HepG2 (cell line): ENCODE data around the gene CCDC57. TPM values are rescaled to one million over a fixed set of nuclear protein-coding genes. Genes with fewer than 3 reads are reported as not detected.

ENCODE experiments used
- ARID4A ChIP-seq: sonication (generic); formaldehyde crosslinking; IDR thresholded peaks from 2 replicates; pipeline ENCODE4 v1.5.0; 2020; ENCODE audit warnings: mild to moderate bottlenecking, missing genetic modification reagents, borderline replicate concordance
- DMAP1 ChIP-seq: IDR thresholded peaks from 2 replicates; pipeline ENCODE4 v1.6.1; 2016
- ELF1 ChIP-seq: sonication (generic); formaldehyde crosslinking; IDR thresholded peaks from 2 replicates; pipeline ENCODE4 v1.4.0; 2020; ENCODE audit warnings: missing genetic modification reagents
- HDAC1 ChIP-seq: sonication (generic); formaldehyde crosslinking; IDR thresholded peaks from 2 replicates; pipeline ENCODE4 v1.5.1; 2020; ENCODE audit warnings: mild to moderate bottlenecking, missing genetic modification reagents
- HNF1B ChIP-seq: sonication (generic); formaldehyde crosslinking; IDR thresholded peaks from 2 replicates; pipeline ENCODE4 v1.5.1; 2020; ENCODE audit warnings: mild to moderate bottlenecking, moderate library complexity, missing genetic modification reagents
- IKZF1 ChIP-seq: fragments of 450-650 bp; IDR thresholded peaks from 2 replicates; pipeline ENCODE4 v1.7.1; 2016
- MAFG ChIP-seq: sonication (generic); formaldehyde crosslinking; IDR thresholded peaks from 2 replicates; pipeline ENCODE4 v1.5.1; 2020; ENCODE audit warnings: mild to moderate bottlenecking, missing genetic modification reagents
- MED1 ChIP-seq: sonication (generic); formaldehyde crosslinking; IDR thresholded peaks from 2 replicates; pipeline ENCODE4 v1.4.0; 2020; ENCODE audit warnings: missing genetic modification reagents
- MIER3 ChIP-seq: IDR thresholded peaks from 2 replicates; pipeline ENCODE4 v1.6.1; 2016; ENCODE audit warnings: missing compliant biosample characterization, borderline replicate concordance
- MTA3 ChIP-seq: sonication (generic); formaldehyde crosslinking; IDR thresholded peaks from 2 replicates; pipeline ENCODE4 v1.4.0; 2020; ENCODE audit warnings: missing genetic modification reagents
- PRDM10 ChIP-seq: sonication (generic); formaldehyde crosslinking; IDR thresholded peaks from 2 replicates; pipeline ENCODE4 v1.4.0; 2020; ENCODE audit warnings: low read depth, missing genetic modification reagents
- RBFOX2 ChIP-seq: fragments of 200-400 bp; formaldehyde crosslinking; IDR thresholded peaks from 2 replicates; pipeline ENCODE4 v1.6.1; 2017; ENCODE audit warnings: low read depth, mild to moderate bottlenecking, low read length
- SALL2 ChIP-seq: sonication (generic); formaldehyde crosslinking; IDR thresholded peaks from 2 replicates; pipeline ENCODE4 v1.8.1; 2023; ENCODE audit warnings: mild to moderate bottlenecking, missing genetic modification reagents, inconsistent platforms
- THYN1 ChIP-seq: sonication (generic); formaldehyde crosslinking; IDR thresholded peaks from 2 replicates; pipeline ENCODE4 v1.8.1; 2023; ENCODE audit warnings: low read depth, mild to moderate bottlenecking, moderate library complexity, missing genetic modification reagents, borderline replicate concordance
- ZBTB21 ChIP-seq: sonication (generic); formaldehyde crosslinking; IDR thresholded peaks from 2 replicates; pipeline ENCODE4 v1.4.0; 2020; ENCODE audit warnings: missing genetic modification reagents
- ZMYM4 ChIP-seq: sonication (generic); formaldehyde crosslinking; IDR thresholded peaks from 2 replicates; pipeline ENCODE4 v1.8.1; 2023; ENCODE audit warnings: mild to moderate bottlenecking, missing genetic modification reagents
- ZNF230 ChIP-seq: sonication (generic); formaldehyde crosslinking; IDR thresholded peaks from 2 replicates; pipeline ENCODE4 v1.4.0; 2020; ENCODE audit warnings: mild to moderate bottlenecking, missing genetic modification reagents
- ZNF326 ChIP-seq: sonication (generic); formaldehyde crosslinking; IDR thresholded peaks from 2 replicates; pipeline ENCODE4 v1.4.0; 2020; ENCODE audit warnings: missing genetic modification reagents, borderline replicate concordance
- ZNF441 ChIP-seq: sonication (generic); formaldehyde crosslinking; IDR thresholded peaks from 2 replicates; pipeline ENCODE4 v1.7.0; 2021; ENCODE audit warnings: missing genetic modification reagents, borderline replicate concordance
- polyA plus RNA-seq, 8 experiments: library from polyadenylated mRNA; depleted of rRNA in 3 of 8; stranded (reverse) in 7 of 8; unstranded in 1 of 8; fragments of >200 nt; fragmentation: Illumina TruSeq in 4 of 8; extraction: Trizol in 4 of 8; gene quantifications; 2 replicates each; pipeline versions ENCODE4 v1.2.1 to v1.2.3, GENCODE V29; 2011 to 2016; ENCODE audit warnings: low read depth in 4 of 8, missing spikeins in 1 of 8, mixed read lengths in 1 of 8; ENCODE audit not compliant: insufficient read depth in 1 of 8
- total RNA-seq, 5 experiments: library from RNA; depleted of rRNA; stranded (reverse); fragments of >200 nt; fragmentation: Illumina TruSeq; extraction: Trizol; gene quantifications; 2 replicates each; pipeline ENCODE4 v1.2.3, GENCODE V29; 2016; ENCODE audit warnings: low read depth in 1 of 5

CCDC57 gene
- total and polyA plus RNA-seq, 2 of the 13 experiments (the other 11 are each of a cell fraction or from before 2014, with no cell fraction given), result 59.3 to 59.9 TPM

- peak; percentile 56; the same call in 1 of the 2 replicates for TF ChIP-seq PRDM10 (CRISPR knock-in tag)
- no peak for TF ChIP-seq MTA3
- TF ChIP-seq HNF1B (CRISPR knock-in tag), result peak; percentile 88
- peak; percentile 59; the same call in 1 of the 2 replicates for TF ChIP-seq ZBTB21 (CRISPR knock-in tag)
- peak; percentile 57 for TF ChIP-seq DMAP1 (CRISPR knock-in tag)
- TF ChIP-seq THYN1, result no peak
- peak; percentile 63; the same call in 1 of the 2 replicates for TF ChIP-seq HDAC1 (CRISPR knock-in tag)
- TF ChIP-seq ELF1, result peak; percentile 99
- TF ChIP-seq IKZF1, result no peak
- TF ChIP-seq SALL2 (CRISPR knock-in tag), result peak; percentile 45; the same call in 1 of the 2 replicates
- peak; percentile 76 for TF ChIP-seq MED1 (CRISPR knock-in tag)
- TF ChIP-seq ZMYM4 (CRISPR knock-in tag), result no peak
- peak; percentile 23; the same call in 1 of the 2 replicates for TF ChIP-seq RBFOX2
- no peak for TF ChIP-seq ZNF326 (CRISPR knock-in tag)
- TF ChIP-seq ZNF230, result no peak
- peak; percentile 83 for TF ChIP-seq ARID4A (CRISPR knock-in tag)
- TF ChIP-seq ZNF441 (CRISPR knock-in tag), result peak; percentile 66; the same call in 1 of the 2 replicates
- TF ChIP-seq MIER3 (CRISPR knock-in tag), result peak; percentile 75; the same call in 1 of the 2 replicates
- no peak for TF ChIP-seq MAFG (CRISPR knock-in tag)
Measured at GRCh38 chr17:82205720-82206508, 6.7 kb downstream of the CCDC57 start (continued).
